ENCODE measurements around the gene C10orf90. TPM values are rescaled to one million over a fixed set of nuclear protein-coding genes. Genes with fewer than 3 reads are reported as not detected.

Gene C10orf90
- total and polyA plus RNA-seq, 5 donors = 0.22 TPM; not detected in 4

DNA sequence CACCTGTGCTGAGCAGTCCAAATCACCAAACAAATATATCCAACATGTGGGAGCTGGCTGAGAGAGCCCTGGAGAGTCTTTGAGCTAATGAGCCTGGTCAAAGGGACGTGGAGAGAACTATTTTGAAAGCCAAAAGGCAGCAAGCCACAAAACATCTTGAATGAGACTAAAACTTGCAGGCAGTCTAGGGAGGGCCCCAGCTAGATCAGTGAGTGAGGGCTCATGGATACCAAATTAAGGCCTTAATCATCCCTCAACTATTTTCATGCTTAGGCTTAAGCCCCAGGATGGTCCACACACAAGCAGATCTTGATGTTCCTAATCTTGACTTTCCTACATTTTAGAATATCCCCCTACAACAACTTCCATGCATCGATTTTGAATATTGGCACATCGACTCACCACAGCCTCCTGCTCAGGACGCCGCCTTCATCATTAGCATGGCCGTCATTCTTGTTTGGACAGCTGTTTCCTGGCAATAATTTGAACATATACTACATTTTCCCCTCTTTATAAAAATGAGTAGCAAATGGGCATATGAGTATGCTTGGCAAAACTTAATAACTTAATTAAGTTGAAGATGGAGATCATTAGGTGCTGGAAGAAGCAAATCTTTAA lies 195.3 kb downstream of the C10orf90 start:
- H3K27ac ChIP-seq (ENCODE audit: low read length) = no peak overlapping the region
- no peaks in the 10 kb centered on the region for H3K9me3 ChIP-seq (ENCODE audit: control insufficient read depth, low read length)
- no peaks in the 10 kb centered on the region for H3K27me3 ChIP-seq (ENCODE audit: control insufficient read depth, insufficient read depth)
- ATAC-seq (no peak), DNase-seq (no peak)
- H3K4me1 ChIP-seq (ENCODE audit: control insufficient read depth, insufficient read depth, low read length) = no peaks in the 10 kb centered on the region
- WGBS = 85% methylated on average over 6 of the region's 6 CpGs
- intact Hi-C loops (cut with DNase I) = no loop called here
- no peak overlapping the region for H3K4me3 ChIP-seq (ENCODE audit: low read length)

DNA sequence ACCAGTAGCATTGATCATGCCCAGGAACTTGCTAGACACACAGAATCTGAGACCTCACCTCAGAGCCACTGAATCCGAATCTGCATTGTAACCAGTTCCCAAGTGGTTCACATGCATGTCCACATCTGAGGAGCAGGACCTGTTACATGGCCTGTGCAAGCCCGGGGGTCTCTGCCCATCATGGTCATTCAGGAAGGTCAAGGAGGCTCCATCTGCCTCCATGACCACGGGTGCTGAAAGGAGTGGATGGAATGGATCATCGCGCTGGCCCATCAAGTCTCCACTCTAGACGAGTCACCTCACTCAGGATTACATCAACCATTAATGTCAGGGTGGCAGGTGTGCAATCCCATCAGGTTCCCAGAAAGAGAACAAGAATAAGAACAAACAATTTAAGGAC lies 196.5 kb downstream of the C10orf90 start:
- intact Hi-C loops (cut with DNase I) = no loop called here
- Histone ChIP-seq H3K27me3 (ENCODE audit: control insufficient read depth, insufficient read depth) (no peaks in the 10 kb centered on the region), H3K4me3 (ENCODE audit: low read length) (no peak overlapping the region), H3K9me3 (ENCODE audit: control insufficient read depth, low read length) (no peaks in the 10 kb centered on the region), H3K27ac (ENCODE audit: low read length) (no peak overlapping the region), H3K4me1 (ENCODE audit: control insufficient read depth, insufficient read depth, low read length) (no peaks in the 10 kb centered on the region)
- WGBS = 91% methylated on average over 6 of the region's 6 CpGs
- DNase-seq (no peak), ATAC-seq (no peak)

DNA sequence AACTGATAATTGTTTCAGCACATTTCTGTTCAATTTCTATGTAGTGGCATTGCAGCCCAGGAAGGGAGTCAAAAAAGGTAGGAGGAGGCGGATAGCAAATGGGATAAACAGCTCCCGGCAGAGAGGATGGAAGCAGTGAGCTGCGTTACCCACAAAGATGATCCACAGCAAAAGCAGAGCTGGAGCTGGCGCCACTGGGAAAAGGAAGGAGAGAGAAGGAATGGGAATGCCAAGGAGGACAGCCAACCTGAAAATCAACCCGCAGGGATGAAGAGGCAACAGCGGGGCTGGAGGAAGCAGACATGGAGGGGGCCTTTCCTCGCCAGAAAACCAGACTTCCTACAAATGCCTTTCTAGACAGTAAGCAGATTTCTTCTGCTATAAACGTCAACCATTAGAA lies 199.5 kb downstream of the C10orf90 start:
- Histone ChIP-seq H3K27me3 (ENCODE audit: control insufficient read depth, insufficient read depth) (no peaks in the 10 kb centered on the region), H3K4me1 (ENCODE audit: control insufficient read depth, insufficient read depth, low read length) (no peaks in the 10 kb centered on the region), H3K4me3 (ENCODE audit: low read length) (no peak overlapping the region), H3K27ac (ENCODE audit: low read length) (no peak overlapping the region), H3K9me3 (ENCODE audit: control insufficient read depth, low read length) (no peaks in the 10 kb centered on the region)
- intact Hi-C loops (cut with DNase I) = no loop called here
- ATAC-seq = no peak
- 50% methylated on average over 8 of the region's 8 CpGs for WGBS
- no peak for DNase-seq

DNA sequence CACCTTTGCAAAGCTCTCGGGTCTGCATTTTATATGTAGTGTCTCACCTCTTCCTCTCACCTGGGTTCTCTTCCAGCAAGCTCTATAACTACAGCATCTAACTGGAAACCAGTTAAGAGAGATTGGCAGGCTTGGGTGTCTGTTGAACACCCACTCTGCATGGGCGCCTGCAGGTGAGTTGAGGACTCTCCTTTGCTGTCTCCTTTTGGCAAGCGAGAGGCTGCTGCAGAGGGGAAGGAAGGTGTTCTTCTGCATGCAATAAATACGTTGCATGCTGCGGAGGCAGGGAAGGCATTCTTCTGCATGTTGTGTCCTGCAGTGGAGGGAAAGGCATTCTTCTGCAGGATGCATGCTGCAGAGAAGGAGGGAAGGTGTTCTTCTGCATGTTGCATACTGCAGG lies 200.8 kb downstream of the C10orf90 start:
- Histone ChIP-seq H3K4me1 (ENCODE audit: control insufficient read depth, insufficient read depth, low read length) (no peaks in the 10 kb centered on the region), H3K27ac (ENCODE audit: low read length) (no peak overlapping the region), H3K27me3 (ENCODE audit: control insufficient read depth, insufficient read depth) (no peaks in the 10 kb centered on the region), H3K9me3 (ENCODE audit: control insufficient read depth, low read length) (no peaks in the 10 kb centered on the region), H3K4me3 (ENCODE audit: low read length) (no peak overlapping the region)
- 85% methylated on average over 5 of the region's 5 CpGs for WGBS
- intact Hi-C loops (cut with DNase I) = no loop called here
- no peak for DNase-seq
- no peak for ATAC-seq

DNA sequence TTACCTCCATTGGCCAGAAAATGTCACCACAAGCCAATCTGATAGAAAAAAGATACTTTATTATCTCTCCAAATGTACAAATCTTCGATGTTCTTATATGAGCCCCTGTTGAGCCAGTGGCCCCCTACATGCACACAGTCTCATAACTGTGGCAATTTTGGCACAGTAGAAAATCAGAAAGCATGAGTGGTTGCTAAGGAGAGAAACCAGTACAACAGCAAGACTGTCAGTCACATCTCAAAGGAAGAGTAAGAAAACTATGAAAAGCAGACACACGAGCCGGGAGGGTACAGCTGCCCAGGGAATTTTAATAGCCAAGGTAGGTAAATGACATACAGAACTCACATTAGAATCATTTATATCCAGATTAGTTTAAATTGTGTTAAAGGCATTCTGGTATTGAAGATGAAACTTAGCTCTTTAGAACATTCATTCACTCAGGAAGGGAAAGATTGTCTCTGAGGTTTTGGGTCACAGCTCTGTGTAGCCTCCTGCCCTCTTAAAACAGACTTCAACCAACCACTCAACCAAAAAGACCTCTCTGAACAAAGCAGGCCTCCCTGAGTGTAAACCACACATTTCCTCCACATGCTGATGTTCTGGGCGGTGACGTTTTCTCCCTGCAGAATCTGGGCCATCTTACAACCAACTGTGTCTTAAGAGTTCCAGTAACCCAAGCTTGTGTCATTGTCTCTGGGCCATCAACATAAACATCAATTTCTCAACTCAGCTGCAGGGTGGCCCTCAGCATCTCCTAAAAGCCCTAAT lies 201.4 kb downstream of the C10orf90 start:
- Histone ChIP-seq H3K4me3 (ENCODE audit: low read length) (no peak overlapping the region), H3K27me3 (ENCODE audit: control insufficient read depth, insufficient read depth) (no peaks in the 10 kb centered on the region), H3K4me1 (ENCODE audit: control insufficient read depth, insufficient read depth, low read length) (no peaks in the 10 kb centered on the region), H3K27ac (ENCODE audit: low read length) (no peak overlapping the region), H3K9me3 (ENCODE audit: control insufficient read depth, low read length) (no peaks in the 10 kb centered on the region)
- 80% methylated on average over 5 of the region's 5 CpGs for WGBS
- DNase-seq (no peak), ATAC-seq (no peak)
- intact Hi-C loops (cut with DNase I) = no loop called here

DNA sequence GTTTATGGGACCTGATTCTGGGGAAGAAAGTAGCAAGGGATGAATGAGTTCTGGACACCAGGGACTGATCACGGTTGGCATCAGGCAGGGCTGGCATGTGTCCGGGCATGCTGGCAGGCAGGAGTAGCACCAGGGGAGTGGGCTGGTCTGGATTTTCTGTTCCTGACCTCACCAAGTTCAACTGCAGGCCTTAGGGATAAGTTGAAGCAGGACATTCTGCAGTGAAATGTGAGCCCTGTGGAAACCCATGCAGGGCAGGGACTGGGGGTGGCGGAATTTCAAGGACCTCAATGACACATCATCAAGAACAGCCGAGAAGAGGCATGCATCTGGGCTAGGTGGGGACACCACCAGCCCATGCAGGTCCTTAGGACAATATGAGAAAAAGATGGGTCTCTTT lies 202.0 kb downstream of the C10orf90 start:
- H3K4me3 ChIP-seq (ENCODE audit: low read length) = no peak overlapping the region
- H3K27ac ChIP-seq (ENCODE audit: low read length) = no peak overlapping the region
- no peaks in the 10 kb centered on the region for H3K4me1 ChIP-seq (ENCODE audit: control insufficient read depth, insufficient read depth, low read length)
- 74% methylated on average over 4 of the region's 4 CpGs for WGBS
- ATAC-seq (no peak), DNase-seq (no peak)
- H3K27me3 ChIP-seq (ENCODE audit: control insufficient read depth, insufficient read depth) = no peaks in the 10 kb centered on the region
- no peaks in the 10 kb centered on the region for H3K9me3 ChIP-seq (ENCODE audit: control insufficient read depth, low read length)
- intact Hi-C loops (cut with DNase I) = no loop called here

DNA sequence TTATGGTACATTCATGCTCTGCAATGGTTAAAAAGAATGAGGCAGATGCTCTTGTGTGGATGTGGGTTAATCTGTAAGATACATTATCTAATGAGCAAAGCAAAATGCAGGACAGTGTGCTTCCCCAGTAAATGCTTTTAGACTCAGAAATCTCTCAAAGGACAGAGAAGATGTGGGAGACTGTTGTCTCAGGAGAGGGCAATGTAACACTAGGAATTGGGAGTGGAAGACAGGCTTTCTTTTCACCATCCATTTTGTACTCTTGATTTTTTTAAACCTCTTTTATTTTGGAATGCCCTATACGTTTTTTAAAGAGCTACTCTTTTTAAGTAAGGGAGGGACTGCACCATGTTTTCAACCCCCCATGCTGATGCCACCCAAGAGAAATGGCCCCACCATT lies 204.7 kb downstream of the C10orf90 start:
- H3K27ac ChIP-seq (ENCODE audit: low read length) = no peak overlapping the region
- no peaks in the 10 kb centered on the region for H3K4me1 ChIP-seq (ENCODE audit: control insufficient read depth, insufficient read depth, low read length)
- DNase-seq (no peak), ATAC-seq (no peak)
- H3K4me3 ChIP-seq (ENCODE audit: low read length) = no peak overlapping the region
- H3K9me3 ChIP-seq (ENCODE audit: control insufficient read depth, low read length) = no peaks in the 10 kb centered on the region
- intact Hi-C loops (cut with DNase I) = no loop called here
- 28% methylated on average over 1 of the region's 1 CpG for WGBS
- no peaks in the 10 kb centered on the region for H3K27me3 ChIP-seq (ENCODE audit: control insufficient read depth, insufficient read depth)

DNA sequence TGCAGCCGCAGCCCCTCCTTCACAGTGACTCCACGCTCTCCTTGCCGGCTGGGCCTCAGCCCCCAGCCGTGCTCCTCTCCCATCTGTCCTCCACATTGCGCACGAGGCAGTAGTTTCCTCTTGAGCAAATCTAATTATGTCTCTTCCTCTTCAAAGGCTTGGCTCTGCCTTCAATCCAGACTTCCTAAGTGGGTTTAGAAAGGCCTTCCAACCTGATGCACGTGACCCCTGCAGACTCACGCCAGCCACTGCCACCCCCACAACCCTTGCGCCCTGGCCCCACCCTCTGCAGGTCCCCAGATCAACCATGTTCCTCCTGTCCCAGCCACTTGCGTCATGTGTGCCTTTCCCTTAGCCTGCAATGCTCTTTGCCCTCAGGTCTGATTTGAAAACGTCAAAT lies 207.2 kb downstream of the C10orf90 start:
- DNase-seq = no peak
- Histone ChIP-seq H3K9me3 (ENCODE audit: control insufficient read depth, low read length) (no peaks in the 10 kb centered on the region), H3K4me3 (ENCODE audit: low read length) (no peak overlapping the region), H3K4me1 (ENCODE audit: control insufficient read depth, insufficient read depth, low read length) (no peaks in the 10 kb centered on the region), H3K27me3 (ENCODE audit: control insufficient read depth, insufficient read depth) (no peaks in the 10 kb centered on the region), H3K27ac (ENCODE audit: low read length) (no peak overlapping the region)
- 58% methylated on average over 11 of the region's 11 CpGs for WGBS
- intact Hi-C loops (cut with DNase I) = no loop called here
- ATAC-seq = no peak

DNA sequence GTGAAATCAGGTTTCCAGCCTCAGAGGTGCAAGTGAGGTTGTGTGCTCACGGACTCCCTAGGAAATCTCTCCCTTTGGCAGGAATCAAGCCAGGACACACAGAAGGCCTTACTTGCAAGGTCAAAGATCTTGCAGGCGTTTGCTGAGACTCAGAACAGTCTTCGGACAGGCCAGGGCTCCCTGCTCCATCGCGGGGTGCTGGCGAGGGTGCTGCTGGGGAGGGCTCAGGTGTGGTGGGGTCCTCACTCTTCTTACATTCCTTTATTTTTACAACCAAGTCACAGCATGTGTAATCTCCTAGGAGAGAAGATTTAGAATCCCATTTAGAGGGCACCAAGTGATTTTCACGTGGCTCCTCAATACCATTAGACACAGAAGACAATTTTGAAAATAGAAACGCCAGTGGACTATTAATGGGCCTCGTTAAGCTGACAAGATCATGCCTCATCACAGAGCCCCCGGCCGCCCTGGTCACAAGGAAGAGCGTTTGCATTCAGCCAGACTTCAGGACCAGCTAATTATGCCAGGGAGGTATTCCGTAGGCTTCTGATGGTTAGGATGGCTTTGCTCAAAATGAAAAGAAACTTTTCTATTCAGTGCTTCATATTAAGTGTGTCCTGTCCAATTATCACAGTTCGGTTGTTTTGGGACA lies 209.1 kb downstream of the C10orf90 start:
- Histone ChIP-seq H3K4me3 (ENCODE audit: low read length) (no peak overlapping the region), H3K9me3 (ENCODE audit: control insufficient read depth, low read length) (no peaks in the 10 kb centered on the region), H3K27me3 (ENCODE audit: control insufficient read depth, insufficient read depth) (no peaks in the 10 kb centered on the region), H3K27ac (ENCODE audit: low read length) (no peak overlapping the region), H3K4me1 (ENCODE audit: control insufficient read depth, insufficient read depth, low read length) (no peaks in the 10 kb centered on the region)
- intact Hi-C loops (cut with DNase I) = no loop called here
- ATAC-seq = no peak
- no peak for DNase-seq
- WGBS = 80% methylated on average over 14 of the region's 14 CpGs

DNA sequence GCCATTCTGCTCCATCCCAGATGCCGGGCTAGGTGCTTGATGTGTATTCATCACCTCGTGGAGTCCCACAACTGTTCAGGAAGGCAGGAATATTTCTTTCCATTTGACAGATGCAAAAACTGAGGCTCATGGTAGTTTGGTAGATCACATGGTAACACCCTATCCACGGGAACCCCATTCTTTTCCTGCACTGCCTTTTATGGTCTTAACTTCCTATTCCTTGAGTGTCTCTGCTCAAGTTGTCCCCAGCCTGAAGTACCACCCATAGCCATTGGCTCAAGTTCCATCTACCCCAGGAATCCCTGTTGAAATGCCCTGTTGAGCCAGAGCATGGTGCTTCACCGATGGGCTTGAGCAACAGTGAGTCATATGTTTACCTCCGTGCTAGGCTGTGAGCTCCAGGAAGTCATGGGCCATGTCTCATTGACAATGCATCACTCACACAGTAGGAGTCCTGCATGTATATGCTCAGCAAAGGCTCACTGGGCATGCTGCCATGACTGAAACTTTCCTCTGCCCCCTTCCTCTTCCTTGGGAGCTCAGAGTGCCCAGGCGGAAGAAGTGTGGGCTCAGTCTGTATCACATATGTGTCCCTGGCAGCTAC lies 210.5 kb downstream of the C10orf90 start:
- Histone ChIP-seq H3K27ac (ENCODE audit: low read length) (no peak overlapping the region), H3K27me3 (ENCODE audit: control insufficient read depth, insufficient read depth) (no peaks in the 10 kb centered on the region), H3K9me3 (ENCODE audit: control insufficient read depth, low read length) (no peaks in the 10 kb centered on the region), H3K4me1 (ENCODE audit: control insufficient read depth, insufficient read depth, low read length) (no peaks in the 10 kb centered on the region), H3K4me3 (ENCODE audit: low read length) (no peak overlapping the region)
- ATAC-seq (no peak), DNase-seq (no peak)
- intact Hi-C loops (cut with DNase I) = no loop called here
- 83% methylated on average over 6 of the region's 6 CpGs for WGBS

Measured in right cardiac atrium (tissue), 5 donors.